Endothelial cell of umbilical vein (primary cell): ENCODE measurements around the gene TGM6. TPM values are rescaled to one million over a fixed set of nuclear protein-coding genes. Genes with fewer than 3 reads are reported as not detected.

Experiments used
- BruUV-seq: library from RNA; stranded (reverse); fragments of 400-500 nt; replicated peaks from 2 replicates; lab custom pipeline; 2021; lab: Mats Ljungman, UMichigan
- CTCF ChIA-PET: fragments of 300-600, 350-600 bp; sonication (Branson Sonifier 250); formaldehyde crosslinking; loops from one replicate; lab custom pipeline; 2021; ENCODE audit warnings: antibody characterized with exemption, inconsistent platforms; lab: Charles Lee
- POLR2A ChIA-PET: fragments of 300-600, 350-600 bp; sonication (Branson Sonifier 250); formaldehyde crosslinking; loops from one replicate; lab custom pipeline; 2021; ENCODE audit warnings: antibody characterized with exemption, inconsistent platforms; lab: Charles Lee
- DNase-seq: peaks from one replicate; pipeline ENCODE4 v3.0.0-alpha.2; 2011; ENCODE audit warnings: low read depth, low spot score
- FAIRE-seq: peaks from 2 replicates; lab custom pipeline; 2011; peaks lifted over from hg19 to GRCh38; lab: Jason Lieb, UNC
- H2AFZ ChIP-seq: 2 replicates; pipeline ENCODE4 v1.6.0; 2012; ENCODE audit warnings: low read depth, low read length, control low read depth, inconsistent platforms
- H3K27ac ChIP-seq: 2 replicates; pipeline ENCODE4 v1.5.1; 2011; ENCODE audit warnings: low read depth, mild to moderate bottlenecking, control low read depth, low read length, moderate library complexity; ENCODE audit not compliant: insufficient read depth
- H3K27me3 ChIP-seq, 2 experiments: 2 replicates each; pipeline versions ENCODE4 v1.6.0 to v1.6.1; 2011; ENCODE audit warnings: low read length in 2 of 2, mixed read lengths in 1 of 2; ENCODE audit not compliant: control insufficient read depth in 2 of 2, insufficient read depth in 2 of 2
- H3K36me3 ChIP-seq, 2 experiments: 2 replicates in 1 of 2; 3 replicates in 1 of 2; pipeline ENCODE4 v1.5.1; 2011; ENCODE audit warnings: low read length in 2 of 2, mild to moderate bottlenecking in 1 of 2, moderate library complexity in 1 of 2; ENCODE audit not compliant: control insufficient read depth in 2 of 2, insufficient read depth in 2 of 2; ENCODE audit errors: extremely low read depth in 1 of 2
- H3K4me1 ChIP-seq: 3 replicates; pipeline ENCODE4 v1.5.1; 2011; ENCODE audit warnings: mild to moderate bottlenecking, low read length; ENCODE audit not compliant: control insufficient read depth, insufficient read depth; ENCODE audit errors: extremely low read depth
- H3K4me2 ChIP-seq: 2 replicates; pipeline ENCODE4 v1.6.1; 2011; ENCODE audit warnings: low read length, control low read depth, mixed read lengths; ENCODE audit not compliant: insufficient read depth
- H3K4me3 ChIP-seq, 3 experiments: fragments of 200-600 bp in 1 of 3; sonication (generic), shearing (Covaris generic) in 1 of 3; replicated peaks in 1 of 3; 2 replicates each; pipeline ENCODE4 v1.5.1; 2011 to 2016; ENCODE audit warnings: control low read depth in 3 of 3, low read length in 3 of 3, mild to moderate bottlenecking in 2 of 3, inconsistent platforms in 1 of 3, low read depth in 1 of 3, moderate library complexity in 1 of 3; ENCODE audit not compliant: insufficient read depth in 1 of 3
- H3K79me2 ChIP-seq: 2 replicates; pipeline ENCODE4 v1.6.0; 2012; ENCODE audit warnings: low read length, inconsistent platforms; ENCODE audit not compliant: control insufficient read depth, insufficient read depth
- H3K9ac ChIP-seq: replicated peaks from 2 replicates; pipeline ENCODE3; 2011; ENCODE audit warnings: low read length, control low read depth; ENCODE audit not compliant: insufficient read depth; ENCODE audit errors: extremely low read depth
- H3K9me1 ChIP-seq: replicated peaks from 3 replicates; pipeline ENCODE4 v1.6.0; 2011; ENCODE audit warnings: mild to moderate bottlenecking, low read length; ENCODE audit not compliant: control insufficient read depth, insufficient read depth; ENCODE audit errors: extremely low read depth
- H3K9me3 ChIP-seq: replicated peaks from 2 replicates; pipeline ENCODE4 v1.5.1; 2012; ENCODE audit warnings: low read length, inconsistent platforms; ENCODE audit not compliant: control insufficient read depth, insufficient read depth
- H4K20me1 ChIP-seq: replicated peaks from 2 replicates; pipeline ENCODE3; 2011; ENCODE audit warnings: mild to moderate bottlenecking, low read length; ENCODE audit not compliant: control insufficient read depth, insufficient read depth; ENCODE audit errors: extremely low read depth
- EZH2 ChIP-seq: IDR thresholded peaks from 2 replicates; pipeline ENCODE4 v1.6.1; 2012; ENCODE audit warnings: borderline replicate concordance, low read depth, mild to moderate bottlenecking, moderate library complexity, low read length, inconsistent platforms; ENCODE audit not compliant: severe bottlenecking
- FOS ChIP-seq: IDR thresholded peaks from 2 replicates; pipeline ENCODE4 v1.6.1; 2011; ENCODE audit warnings: mild to moderate bottlenecking, low read length, moderate library complexity, borderline replicate concordance; ENCODE audit not compliant: insufficient read depth
- GATA2 ChIP-seq: IDR thresholded peaks from 2 replicates; pipeline ENCODE4 v1.7.0; 2011; ENCODE audit warnings: low read depth, mild to moderate bottlenecking, moderate library complexity, mixed read lengths, low read length; ENCODE audit not compliant: insufficient read length, insufficient read depth
- JUN ChIP-seq: IDR thresholded peaks from 2 replicates; pipeline ENCODE4 v1.6.1; 2011; ENCODE audit warnings: borderline replicate concordance, low read depth; ENCODE audit not compliant: insufficient read length, insufficient read depth
- MYC ChIP-seq: IDR thresholded peaks from one replicate; pipeline ENCODE4 v1.6.1; 2011; ENCODE audit warnings: mild to moderate bottlenecking, low read depth, low read length
- POLR2A ChIP-seq: IDR thresholded peaks from 2 replicates; pipeline ENCODE4 v1.6.1; 2012; ENCODE audit warnings: low read depth, mild to moderate bottlenecking, control low read depth, low read length
- POLR2AphosphoS5 ChIP-seq: IDR thresholded peaks from 2 replicates; pipeline ENCODE4 v1.6.1; 2012; ENCODE audit warnings: low read depth, mild to moderate bottlenecking, control low read depth, low read length, moderate library complexity; ENCODE audit not compliant: insufficient read depth
- dilution Hi-C: fragments of 300-500 bp; cut with MboI; formaldehyde crosslinking; loops from one replicate; pipeline ENCODE4 v1.15.0; 2019; ENCODE audit warnings: low sequenced_read_pairs; ENCODE audit not compliant: extremely low pct_ligation_motif_present
- intact Hi-C: fragments of 100-400 bp; cut with micrococcal nuclease; formaldehyde crosslinking; loops from one replicate; pipeline ENCODE4 v1.10.0; 2022
- polyA plus RNA-seq, 4 experiments: library from polyadenylated mRNA; depleted of rRNA in 3 of 4; stranded (reverse) in 3 of 4; unstranded in 1 of 4; fragments of >200 nt; gene quantifications; 2 replicates each; pipeline versions ENCODE4 v1.2.1 to v1.2.3, GENCODE V29; 2011 to 2012; ENCODE audit warnings: missing spikeins in 1 of 4
- total RNA-seq: library from RNA; stranded (reverse); gene quantifications from 2 replicates; pipeline ENCODE4 v1.2.3, GENCODE V29; 2021
- TF ChIP-seq, protein P1 (sequence below), 2 donors: IDR thresholded peaks; 1 replicate in 1 of 2; 2 replicates in 1 of 2; pipeline ENCODE4 v1.5.1; 2011; ENCODE audit warnings: low read length in 2 of 2, mild to moderate bottlenecking in 2 of 2, moderate library complexity in 2 of 2, control low read depth in 1 of 2, inconsistent platforms in 1 of 2, low read depth in 1 of 2; ENCODE audit not compliant: insufficient read depth in 1 of 2; ENCODE audit errors: extremely low read depth in 1 of 2
- TF ChIP-seq, protein P2 (sequence below): IDR thresholded peaks from 2 replicates; pipeline ENCODE4 v1.6.1; 2011; ENCODE audit not compliant: insufficient read depth, insufficient read length

TGM6 gene
- total and polyA plus RNA-seq, 2 donors (not counting 3 experiments of a cell fraction or from before 2014, with no cell fraction given), result not detected

DNA sequence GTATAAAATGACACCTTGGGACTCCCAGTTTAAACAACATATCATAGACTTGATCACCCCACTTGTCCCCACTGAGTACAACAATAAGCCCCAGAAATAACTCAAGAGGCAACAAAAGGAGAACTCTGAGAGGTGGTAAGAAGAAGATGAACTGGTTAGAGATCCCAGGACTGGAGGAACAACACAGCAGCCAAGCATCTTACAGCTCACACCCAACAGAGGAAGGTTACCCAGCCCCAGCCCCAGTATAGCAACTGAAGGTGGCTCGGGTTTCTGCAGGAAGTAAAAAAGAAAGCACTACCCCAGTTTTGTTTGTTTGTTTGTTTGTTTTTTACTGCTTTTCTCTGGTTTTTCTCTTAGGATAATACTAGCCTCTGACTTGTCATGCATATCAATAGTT is 17.1 kb upstream of the TGM6 start:
- Histone ChIP-seq H3K36me3 (no peaks in the 10 kb centered on the region), H4K20me1 (no peaks in the 10 kb centered on the region), H3K9ac (no peak overlapping the region), H3K4me3 (no peak overlapping the region), H3K79me2 (no peaks in the 10 kb centered on the region), H2AFZ (no peak overlapping the region), H3K9me3 (no peaks in the 10 kb centered on the region), H3K27ac (no peak overlapping the region), H3K4me1 (no peaks in the 10 kb centered on the region), H3K9me1 (no peaks in the 10 kb centered on the region), H3K4me2 (no peak overlapping the region), H3K27me3 (peaks cover 4 to 8% of the 10 kb centered on the region in 2 experiments)
- intact Hi-C loops (no loop called here), dilution Hi-C loops (no loop called here)
- ChIA-PET CTCF (interaction anchor here (0.6 to 2.2 kb wide), 5 partner anchors 11 to 371 kb away, joined by 4 to 5 read pairs (median 5); no protein-coding TSS in a partner anchor), POLR2A (no interaction called here)
- FAIRE-seq, result no peak
- DNase-seq, result no peak
- TF ChIP-seq POLR2A, result no peak
- TF ChIP-seq FOS, result no peak
- no peak for TF ChIP-seq GATA2
- TF ChIP-seq, protein P1, sequence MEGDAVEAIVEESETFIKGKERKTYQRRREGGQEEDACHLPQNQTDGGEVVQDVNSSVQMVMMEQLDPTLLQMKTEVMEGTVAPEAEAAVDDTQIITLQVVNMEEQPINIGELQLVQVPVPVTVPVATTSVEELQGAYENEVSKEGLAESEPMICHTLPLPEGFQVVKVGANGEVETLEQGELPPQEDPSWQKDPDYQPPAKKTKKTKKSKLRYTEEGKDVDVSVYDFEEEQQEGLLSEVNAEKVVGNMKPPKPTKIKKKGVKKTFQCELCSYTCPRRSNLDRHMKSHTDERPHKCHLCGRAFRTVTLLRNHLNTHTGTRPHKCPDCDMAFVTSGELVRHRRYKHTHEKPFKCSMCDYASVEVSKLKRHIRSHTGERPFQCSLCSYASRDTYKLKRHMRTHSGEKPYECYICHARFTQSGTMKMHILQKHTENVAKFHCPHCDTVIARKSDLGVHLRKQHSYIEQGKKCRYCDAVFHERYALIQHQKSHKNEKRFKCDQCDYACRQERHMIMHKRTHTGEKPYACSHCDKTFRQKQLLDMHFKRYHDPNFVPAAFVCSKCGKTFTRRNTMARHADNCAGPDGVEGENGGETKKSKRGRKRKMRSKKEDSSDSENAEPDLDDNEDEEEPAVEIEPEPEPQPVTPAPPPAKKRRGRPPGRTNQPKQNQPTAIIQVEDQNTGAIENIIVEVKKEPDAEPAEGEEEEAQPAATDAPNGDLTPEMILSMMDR (IDR thresholded peaks at IDR 0.05; ENCODE audit: extremely low read depth in 1 of 2, insufficient read depth in 1 of 2, low read depth in 1 of 2, low read length in 2 of 2), result no peak
- no peak for TF ChIP-seq EZH2
- no peak for TF ChIP-seq POLR2AphosphoS5
- no peak for TF ChIP-seq MYC
- TF ChIP-seq, protein P2, sequence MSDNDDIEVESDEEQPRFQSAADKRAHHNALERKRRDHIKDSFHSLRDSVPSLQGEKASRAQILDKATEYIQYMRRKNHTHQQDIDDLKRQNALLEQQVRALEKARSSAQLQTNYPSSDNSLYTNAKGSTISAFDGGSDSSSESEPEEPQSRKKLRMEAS, result no peak
- TF ChIP-seq JUN, result no peak
- BruUV-seq, result no TSS peak
